Naive B cell (primary cell): Measurements from ENCODE around the gene TMIE. TPM values are rescaled to one million over a fixed set of nuclear protein-coding genes. Genes with fewer than 3 reads are reported as not detected.
A peak's percentile ranks its signal among the peaks of the same experiment; 100 is the strongest.
"Not testable (repeated sequence)": the region's sequence is repeated elsewhere in the genome, so short reads cannot be mapped to it uniquely, and the experiment has no call there.

ENCODE experiments used
- ATAC-seq, 2 donors: fragments of 150-1000 bp; cut with Tn5 transposase; 2 replicates each; pipeline ENCODE4 v1.10.0; 2021; ENCODE audit warnings: low read depth in 2 of 2, mild to moderate bottlenecking in 2 of 2, moderate library complexity in 2 of 2
- DNase-seq: peaks from one replicate; pipeline ENCODE4 v3.0.0; 2022
- H3K27ac Mint-ChIP-seq, 6 donors: one replicate each; pipeline ENCODE4 v1.8.0; 2020 to 2022; ENCODE audit warnings: mild to moderate bottlenecking in 6 of 6, mixed read lengths in 6 of 6, moderate library complexity in 5 of 6, inconsistent platforms in 2 of 6
- H3K27me3 Mint-ChIP-seq, 3 donors: one replicate each; pipeline ENCODE4 v1.8.0; 2021 to 2022; ENCODE audit warnings: mixed read lengths in 3 of 3, mild to moderate bottlenecking in 1 of 3
- H3K36me3 Mint-ChIP-seq, 2 donors: one replicate each; pipeline ENCODE4 v1.8.0; 2020 to 2022; ENCODE audit warnings: mixed read lengths in 2 of 2, inconsistent platforms in 1 of 2, mild to moderate bottlenecking in 1 of 2
- H3K4me1 Mint-ChIP-seq, 3 donors: one replicate each; pipeline ENCODE4 v1.8.0; 2020 to 2022; ENCODE audit warnings: mixed read lengths in 3 of 3, inconsistent platforms in 1 of 3, mild to moderate bottlenecking in 1 of 3, moderate library complexity in 1 of 3
- H3K4me3 Mint-ChIP-seq, 8 donors: one replicate each; pipeline ENCODE4 v1.8.0; 2020 to 2022; ENCODE audit warnings: mild to moderate bottlenecking in 8 of 8, mixed read lengths in 8 of 8, moderate library complexity in 8 of 8, inconsistent platforms in 2 of 8
- H3K9me3 Mint-ChIP-seq, 7 donors: one replicate each; pipeline ENCODE4 v1.8.0; 2020 to 2022; ENCODE audit warnings: mixed read lengths in 7 of 7, mild to moderate bottlenecking in 5 of 7, inconsistent platforms in 2 of 7, moderate library complexity in 1 of 7
- polyA plus RNA-seq, 6 donors: library from polyadenylated mRNA; unstranded; fragments of 300-500 nt; fragmentation: Illumina TruSeq; gene quantifications; one replicate each; pipeline ENCODE4 v1.2.3, GENCODE V29; 2021; ENCODE audit warnings: low read depth in 6 of 6

Gene TMIE
- polyA plus RNA-seq, 6 donors from 2014 or later, result not detected

- Mint-ChIP-seq H3K36me3 (no peaks in the 10 kb centered on the region), H3K27me3 (peaks cover 15 to 45% (median 17%) of the 10 kb centered on the region in 3 donors), H3K27ac (peak overlapping the region in 1 of 6 donors; percentile 80), H3K9me3 (peaks cover 0 to 2% (median 0%) of the 10 kb centered on the region in 7 donors), H3K4me1 (peaks cover 0 to 2% (median 0%) of the 10 kb centered on the region in 3 donors), H3K4me3 (no peak overlapping the region)
- ATAC-seq, result no peak
- no peak for DNase-seq
Measured at GRCh38 chr3:46702246-46703012, 1.2 kb downstream of the TMIE start.

GRCh38 chr3:46703013-46703520, 1.9 kb downstream of the TMIE start:
- Mint-ChIP-seq H3K4me3 (no peak overlapping the region), H3K36me3 (no peaks in the 10 kb centered on the region), H3K4me1 (peaks cover 0 to 2% (median 0%) of the 10 kb centered on the region in 3 donors), H3K9me3 (peaks cover 0 to 2% (median 0%) of the 10 kb centered on the region in 7 donors), H3K27me3 (peaks cover 15 to 45% (median 17%) of the 10 kb centered on the region in 3 donors), H3K27ac (peak overlapping the region in 1 of 6 donors; percentile 31)
- DNase-seq, result no peak
- ATAC-seq, result no peak

- H3K9me3 Mint-ChIP-seq, DNase-seq, H3K4me3 Mint-ChIP-seq, H3K27ac Mint-ChIP-seq, ATAC-seq, H3K36me3 Mint-ChIP-seq, H3K4me1 Mint-ChIP-seq: not testable (repeated sequence)
- H3K27me3 Mint-ChIP-seq, result peaks cover 15 to 45% (median 15%) of the 10 kb centered on the region in 3 donors
Measured at GRCh38 chr3:46704346-46704745, 3.2 kb downstream of the TMIE start.

- H3K4me1 Mint-ChIP-seq, result peaks cover 0 to 2% (median 0%) of the 10 kb centered on the region in 3 donors
- no peaks in the 10 kb centered on the region for H3K36me3 Mint-ChIP-seq
- no peak overlapping the region for H3K27ac Mint-ChIP-seq
- no peak overlapping the region for H3K4me3 Mint-ChIP-seq
- ATAC-seq (peak; percentile 75 to 85), DNase-seq (peak; percentile 64)
- peaks cover 0 to 2% (median 0%) of the 10 kb centered on the region in 7 donors for H3K9me3 Mint-ChIP-seq
- H3K27me3 Mint-ChIP-seq, result peaks cover 14 to 44% (median 15%) of the 10 kb centered on the region in 3 donors
Measured at GRCh38 chr3:46705022-46705530, 3.9 kb downstream of the TMIE start.

- ATAC-seq, result no peak
- DNase-seq, result no peak
- H3K27ac Mint-ChIP-seq, result peak overlapping the region in 1 of 6 donors; percentile 59
- no peak overlapping the region for H3K4me3 Mint-ChIP-seq
- H3K27me3 Mint-ChIP-seq, result peaks cover 14 to 36% (median 15%) of the 10 kb centered on the region in 3 donors
- peaks cover 0 to 2% (median 0%) of the 10 kb centered on the region in 7 donors for H3K9me3 Mint-ChIP-seq
- no peaks in the 10 kb centered on the region for H3K36me3 Mint-ChIP-seq
- peaks cover 0 to 2% (median 0%) of the 10 kb centered on the region in 3 donors for H3K4me1 Mint-ChIP-seq
Measured at GRCh38 chr3:46705751-46706552, 4.8 kb downstream of the TMIE start.

- no peaks in the 10 kb centered on the region for H3K36me3 Mint-ChIP-seq
- ATAC-seq (no peak), DNase-seq (no peak)
- no peak overlapping the region for H3K4me3 Mint-ChIP-seq
- peaks cover 9 to 31% (median 10%) of the 10 kb centered on the region in 3 donors for H3K27me3 Mint-ChIP-seq
- H3K27ac Mint-ChIP-seq, result peak overlapping the region in 1 of 6 donors; percentile 60
- no peaks in the 10 kb centered on the region for H3K9me3 Mint-ChIP-seq
- no peaks in the 10 kb centered on the region for H3K4me1 Mint-ChIP-seq
Measured at GRCh38 chr3:46706771-46707582, 5.8 kb downstream of the TMIE start.

- no peaks in the 10 kb centered on the region for H3K4me1 Mint-ChIP-seq
- no peaks in the 10 kb centered on the region for H3K36me3 Mint-ChIP-seq
- no peak overlapping the region for H3K27ac Mint-ChIP-seq
- peaks cover 3 to 25% (median 4%) of the 10 kb centered on the region in 3 donors for H3K27me3 Mint-ChIP-seq
- DNase-seq (no peak), ATAC-seq (no peak)
- no peak overlapping the region for H3K4me3 Mint-ChIP-seq
- no peaks in the 10 kb centered on the region for H3K9me3 Mint-ChIP-seq
Measured at GRCh38 chr3:46707601-46708011, 6.4 kb downstream of the TMIE start.

- ATAC-seq (no peak), DNase-seq (no peak)
- H3K4me3 Mint-ChIP-seq, result no peak overlapping the region
- no peaks in the 10 kb centered on the region for H3K36me3 Mint-ChIP-seq
- no peak overlapping the region for H3K27ac Mint-ChIP-seq
- peaks cover 0 to 17% (median 4%) of the 10 kb centered on the region in 3 donors for H3K27me3 Mint-ChIP-seq
- H3K4me1 Mint-ChIP-seq, result no peaks in the 10 kb centered on the region
- no peaks in the 10 kb centered on the region for H3K9me3 Mint-ChIP-seq
Measured at GRCh38 chr3:46708401-46709156, 7.4 kb downstream of the TMIE start.

- Mint-ChIP-seq H3K4me3 (no peak overlapping the region), H3K9me3 (no peaks in the 10 kb centered on the region), H3K27ac (peak overlapping the region in 2 of 6 donors; percentile 22 to 66), H3K27me3 (peaks cover 0 to 11% (median 4%) of the 10 kb centered on the region in 3 donors), H3K36me3 (no peaks in the 10 kb centered on the region), H3K4me1 (no peaks in the 10 kb centered on the region)
- ATAC-seq (no peak), DNase-seq (no peak)
Measured at GRCh38 chr3:46709157-46709654, 8.0 kb downstream of the TMIE start.

- no peaks in the 10 kb centered on the region for H3K4me1 Mint-ChIP-seq
- no peak for DNase-seq
- no peaks in the 10 kb centered on the region for H3K36me3 Mint-ChIP-seq
- H3K9me3 Mint-ChIP-seq, result no peaks in the 10 kb centered on the region
- no peak overlapping the region for H3K4me3 Mint-ChIP-seq
- ATAC-seq, result no peak
- peak overlapping the region in 1 of 6 donors; percentile 66 for H3K27ac Mint-ChIP-seq
- peaks cover 0 to 11% (median 4%) of the 10 kb centered on the region in 3 donors for H3K27me3 Mint-ChIP-seq
Measured at GRCh38 chr3:46709721-46710120, 8.5 kb downstream of the TMIE start.

- H3K36me3 Mint-ChIP-seq, result no peaks in the 10 kb centered on the region
- no peak overlapping the region for H3K27ac Mint-ChIP-seq
- peaks cover 0 to 11% (median 0%) of the 10 kb centered on the region in 3 donors for H3K27me3 Mint-ChIP-seq
- H3K9me3 Mint-ChIP-seq, result no peaks in the 10 kb centered on the region
- DNase-seq (no peak), ATAC-seq (no peak)
- H3K4me3 Mint-ChIP-seq, result no peak overlapping the region
- H3K4me1 Mint-ChIP-seq, result no peaks in the 10 kb centered on the region
Measured at GRCh38 chr3:46710229-46710628, 9.0 kb downstream of the TMIE start.

- peak overlapping the region in 1 of 6 donors; percentile 34 for H3K27ac Mint-ChIP-seq
- no peak overlapping the region for H3K4me3 Mint-ChIP-seq
- no peak for DNase-seq
Measured at GRCh38 chr3:46710671-46711295, 9.6 kb downstream of the TMIE start.

More at GRCh38 chr3:46710671-46711295, 9.6 kb downstream of the TMIE start:
- Mint-ChIP-seq H3K9me3 (no peaks in the 10 kb centered on the region), H3K36me3 (no peaks in the 10 kb centered on the region), H3K27me3 (peaks cover 0 to 7% (median 0%) of the 10 kb centered on the region in 3 donors), H3K4me1 (no peaks in the 10 kb centered on the region)
- ATAC-seq, result no peak
